Muscle of back (tissue), 11 donors: ENCODE data around the gene GPR157. TPM values are rescaled to one million over a fixed set of nuclear protein-coding genes. Genes with fewer than 3 reads are reported as not detected.

Source experiments
- DNase-seq, 3 donors: peaks; one replicate each; pipeline versions ENCODE4 v3.0.0 to v3.0.0-alpha.2; 2013
- polyA plus RNA-seq, 10 donors: library from polyadenylated mRNA; unstranded; fragments of 120-200 nt; gene quantifications; one replicate each; pipeline ENCODE4 v1.2.1, GENCODE V29; 2013; ENCODE audit not compliant: insufficient read length in 10 of 10

The GPR157 gene
- polyA plus RNA-seq, 10 donors, result 0.67 to 3.8 (median 1.2) TPM

DNA sequence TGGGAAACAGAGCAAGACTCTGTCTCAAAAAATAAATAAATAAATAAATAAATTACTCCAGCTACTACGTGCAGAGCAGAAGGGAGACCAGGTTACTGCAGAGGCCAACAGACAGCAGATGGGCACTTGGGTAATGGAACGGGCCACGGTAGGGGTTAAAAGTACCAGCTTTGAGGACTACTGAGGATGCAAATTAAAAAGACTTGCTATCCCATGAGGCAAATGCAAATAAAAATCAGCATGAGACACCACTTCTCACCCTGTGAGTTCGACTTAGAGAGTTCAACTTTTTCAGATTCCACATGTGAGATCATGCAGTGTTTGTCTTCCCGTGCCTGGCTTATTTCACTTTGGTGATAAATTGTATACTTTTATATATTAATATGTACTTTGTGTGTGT, 66.1 kb downstream of the GPR157 start:
- no peak for DNase-seq

- no peak for DNase-seq
These were observed 66.9 kb downstream of the GPR157 start for GRCh38 chr1:9062021-9062471.

DNA sequence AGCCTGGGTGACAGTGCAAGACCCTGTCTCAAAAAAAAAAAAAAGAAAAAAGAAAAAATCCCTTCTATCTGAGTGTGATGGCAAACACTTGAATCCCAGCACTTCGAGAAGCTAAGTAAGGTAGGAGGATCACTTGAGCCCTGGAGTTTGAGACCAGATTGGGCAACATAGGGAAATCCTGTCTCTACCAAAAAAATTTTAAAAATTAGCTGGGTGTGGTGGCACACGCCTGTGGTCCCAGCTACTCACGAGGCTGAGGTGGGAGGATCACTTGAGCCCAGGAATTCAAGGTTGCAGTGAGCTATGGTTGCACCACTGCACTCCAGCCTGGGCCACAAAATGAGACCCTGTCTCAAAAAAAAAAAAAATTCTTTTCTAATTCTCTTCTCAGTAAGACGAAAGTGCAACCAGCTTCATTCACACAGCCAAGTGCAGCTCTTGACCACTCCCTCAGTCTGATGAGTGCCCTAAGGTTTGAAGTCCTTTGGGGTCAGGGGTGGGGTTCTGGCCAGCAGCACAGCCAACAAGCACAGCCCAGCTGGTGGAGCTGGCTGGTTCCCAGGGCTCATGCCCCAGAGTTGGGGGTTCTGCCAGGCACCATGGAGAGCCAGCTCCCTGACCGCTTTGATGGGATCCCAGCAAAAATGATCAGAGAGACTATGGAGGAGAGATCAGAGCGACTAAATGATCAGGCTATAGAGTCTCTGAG, 67.5 kb downstream of the GPR157 start:
- no peak for DNase-seq

GRCh38 chr1:9059891-9060744, 68.8 kb downstream of the GPR157 start:
- no peak for DNase-seq

GRCh38 chr1:9058465-9058864, 70.4 kb downstream of the GPR157 start:
- peak in 2 of 3 donors; percentile 26 to 35 for DNase-seq

GRCh38 chr1:9057851-9058250, 71.1 kb downstream of the GPR157 start:
- no peak for DNase-seq

- DNase-seq, result no peak
These were observed 76.4 kb downstream of the GPR157 start for GRCh38 chr1:9052272-9053049.

GRCh38 chr1:9051379-9051778, 77.5 kb downstream of the GPR157 start:
- no peak for DNase-seq

DNA sequence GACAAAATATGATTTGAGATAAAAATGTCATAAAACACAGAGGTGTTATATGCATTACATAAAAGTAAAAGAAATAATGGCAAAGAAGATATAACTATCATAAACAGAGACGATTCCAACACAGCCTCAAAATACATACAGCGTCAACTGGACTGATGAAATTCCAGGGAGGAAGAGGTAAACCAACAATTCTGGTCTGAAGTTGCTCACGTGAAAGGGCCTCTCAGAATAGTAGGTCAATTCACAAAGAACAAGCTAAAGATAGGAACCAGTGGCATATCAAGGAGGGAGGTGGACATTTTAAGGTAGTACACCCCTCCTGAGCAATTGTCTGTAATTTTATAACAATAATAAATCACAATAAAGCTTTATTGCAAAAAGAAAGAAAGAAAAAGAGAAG, 78.1 kb downstream of the GPR157 start:
- no peak for DNase-seq

Other genes with a start within 250 kb of the GPR157 start
- under 1 TPM in 2 of 10 donors, not detected in 8; 0.20 to 0.26 TPM for gene CA6, start 183.2 kb downstream of the GPR157 start, polyA plus RNA-seq
- gene SLC2A7, start 102.7 kb downstream of the GPR157 start, polyA plus RNA-seq, result not detected
- gene SLC2A5, start 59.5 kb downstream of the GPR157 start, polyA plus RNA-seq, result 10 to 100 TPM in 3 of 10 donors, 1 to 10 TPM in 7; 2.4 to 16.5 (median 6.2) TPM
- gene H6PD, start 105.7 kb upstream of the GPR157 start, polyA plus RNA-seq, result 10 to 100 TPM; 29.4 to 51.8 (median 35.2) TPM
- 10 to 100 TPM in 1 of 10 donors, 1 to 10 TPM in 9; 4.8 to 11.3 (median 8.2) TPM for gene SPSB1, start 163.8 kb upstream of the GPR157 start, polyA plus RNA-seq